Activated CD4-positive, alpha-beta T cell treated with anti-CD3 and anti-CD28 coated beads, Interleukin-2, amount 50 U/mL, for 16 hours (primary cell): ENCODE results near the gene KCTD16.

Experiments
- DNase-seq: peaks from one replicate; pipeline ENCODE4 v3.0.0-alpha.2; 2020

KCTD16 gene

GRCh38 chr5:144210655-144211054 lies 40.0 kb downstream of the KCTD16 start:
- no peak for DNase-seq

- DNase-seq = no peak
Observed at GRCh38 chr5:144219869-144220268, 49.2 kb downstream of the KCTD16 start.

GRCh38 chr5:144227363-144227999 lies 56.8 kb downstream of the KCTD16 start:
- no peak for DNase-seq

- no peak for DNase-seq
Observed at GRCh38 chr5:144230806-144231205, 60.1 kb downstream of the KCTD16 start.

GRCh38 chr5:144232285-144232684 lies 61.6 kb downstream of the KCTD16 start:
- no peak for DNase-seq

- DNase-seq = no peak
Observed at GRCh38 chr5:144236499-144236898, 65.8 kb downstream of the KCTD16 start.

- DNase-seq = no peak
Observed at GRCh38 chr5:144237851-144238250, 67.2 kb downstream of the KCTD16 start.

GRCh38 chr5:144247131-144247530 lies 76.5 kb downstream of the KCTD16 start:
- no peak for DNase-seq

- no peak for DNase-seq
Observed at GRCh38 chr5:144248015-144248414, 77.3 kb downstream of the KCTD16 start.

GRCh38 chr5:144249755-144250464 lies 79.2 kb downstream of the KCTD16 start:
- DNase-seq = no peak

- DNase-seq = no peak
Observed at GRCh38 chr5:144254552-144254951, 83.9 kb downstream of the KCTD16 start.

- DNase-seq = no peak
Observed at GRCh38 chr5:144260121-144260520, 89.4 kb downstream of the KCTD16 start.

- DNase-seq = no peak
Observed at GRCh38 chr5:144265643-144266247, 95.1 kb downstream of the KCTD16 start.

- DNase-seq = no peak
Observed at GRCh38 chr5:144267961-144268513, 97.4 kb downstream of the KCTD16 start.

- no peak for DNase-seq
Observed at GRCh38 chr5:144273232-144274027, 102.8 kb downstream of the KCTD16 start.

GRCh38 chr5:144275329-144275728 lies 104.7 kb downstream of the KCTD16 start:
- no peak for DNase-seq

- DNase-seq = no peak
Observed at GRCh38 chr5:144276034-144276822, 105.6 kb downstream of the KCTD16 start.

GRCh38 chr5:144281784-144282183 lies 111.1 kb downstream of the KCTD16 start:
- DNase-seq = no peak

GRCh38 chr5:144284036-144284435 lies 113.4 kb downstream of the KCTD16 start:
- DNase-seq = no peak

- DNase-seq = no peak
Observed at GRCh38 chr5:144284931-144285502, 114.3 kb downstream of the KCTD16 start.

GRCh38 chr5:144289277-144289676 lies 118.6 kb downstream of the KCTD16 start:
- no peak for DNase-seq

- DNase-seq = no peak
Observed at GRCh38 chr5:144292029-144292428, 121.4 kb downstream of the KCTD16 start.
